KBM-7 (cell line): ENCODE measurements around the gene UNC5C.

Source experiments
- DNase-seq: peaks from one replicate; pipeline ENCODE4 v3.0.0-alpha.2; 2015
- in situ Hi-C: fragments of 300-500 bp; cut with MboI; formaldehyde crosslinking; loops from 2 replicates; pipeline ENCODE4 v1.14.3; 2020; ENCODE audit warnings: low sequenced_read_pairs, low pct_unique_long_range_greater_than_20kb, mixed read lengths

The UNC5C gene

GRCh38 chr4:95215991-95216605 lies 332.7 kb downstream of the UNC5C start:
- in situ Hi-C loops, result no loop called here
- no peak for DNase-seq

GRCh38 chr4:95215043-95215442 lies 333.7 kb downstream of the UNC5C start:
- in situ Hi-C loops, result no loop called here
- DNase-seq, result no peak

GRCh38 chr4:95214408-95214807 lies 334.4 kb downstream of the UNC5C start:
- no peak for DNase-seq
- in situ Hi-C loops, result no loop called here

- in situ Hi-C loops, result no loop called here
- no peak for DNase-seq
Observed at GRCh38 chr4:95213366-95213765, 335.4 kb downstream of the UNC5C start.

GRCh38 chr4:95212692-95213091 lies 336.1 kb downstream of the UNC5C start:
- in situ Hi-C loops, result no loop called here
- no peak for DNase-seq

- in situ Hi-C loops, result no loop called here
- no peak for DNase-seq
Observed at GRCh38 chr4:95209927-95210326, 338.8 kb downstream of the UNC5C start.

- no peak for DNase-seq
Observed at GRCh38 chr4:95204873-95205272, 343.9 kb downstream of the UNC5C start.

GRCh38 chr4:95204267-95204844 lies 344.4 kb downstream of the UNC5C start:
- in situ Hi-C loops, result no loop called here
- DNase-seq, result no peak

More at GRCh38 chr4:95204873-95205272, 343.9 kb downstream of the UNC5C start:
- in situ Hi-C loops, result no loop called here

- in situ Hi-C loops, result no loop called here
Observed at GRCh38 chr4:95198961-95199360, 349.8 kb downstream of the UNC5C start.

GRCh38 chr4:95197353-95197752 lies 351.4 kb downstream of the UNC5C start:
- DNase-seq, result peak; percentile 4
- in situ Hi-C loops, result no loop called here

More at GRCh38 chr4:95198961-95199360, 349.8 kb downstream of the UNC5C start:
- no peak for DNase-seq

- DNase-seq, result no peak
- in situ Hi-C loops, result no loop called here
Observed at GRCh38 chr4:95193391-95194224, 355.2 kb downstream of the UNC5C start.

GRCh38 chr4:95191537-95191936 lies 357.2 kb downstream of the UNC5C start:
- in situ Hi-C loops, result no loop called here
- DNase-seq, result no peak

GRCh38 chr4:95190751-95191436 lies 357.9 kb downstream of the UNC5C start:
- DNase-seq, result no peak
- in situ Hi-C loops, result no loop called here

- in situ Hi-C loops, result no loop called here
- no peak for DNase-seq
Observed at GRCh38 chr4:95188701-95189370, 359.9 kb downstream of the UNC5C start.

GRCh38 chr4:95186666-95187065 lies 362.1 kb downstream of the UNC5C start:
- no peak for DNase-seq
- in situ Hi-C loops, result no loop called here

GRCh38 chr4:95183656-95184408 lies 364.9 kb downstream of the UNC5C start:
- DNase-seq, result no peak
- in situ Hi-C loops, result no loop called here

GRCh38 chr4:95181996-95182306 lies 366.8 kb downstream of the UNC5C start:
- DNase-seq, result no peak
- in situ Hi-C loops, result no loop called here

- no peak for DNase-seq
Observed at GRCh38 chr4:95181243-95181995, 367.4 kb downstream of the UNC5C start.

More at GRCh38 chr4:95181243-95181995, 367.4 kb downstream of the UNC5C start:
- in situ Hi-C loops, result no loop called here
